HG02678 (cell line): ENCODE measurements around the gene DIP2C.
"Not testable (repeated sequence)": the region's sequence is repeated elsewhere in the genome, so short reads cannot be mapped to it uniquely, and the experiment has no call there.

Source experiments
- ATAC-seq: cut with Tn5 transposase; IDR thresholded peaks from one replicate; pipeline ENCODE4 v1.9.1; 2021; ENCODE audit warnings: mild to moderate bottlenecking, moderate library complexity; ENCODE audit not compliant: unreplicated experiment

DIP2C gene

GRCh38 chr10:697097-697875 lies 7.8 kb upstream of the DIP2C start:
- no peak for ATAC-seq

- ATAC-seq = no peak
Measured at GRCh38 chr10:695396-695795, 5.9 kb upstream of the DIP2C start.

- ATAC-seq = no peak
Measured at GRCh38 chr10:693506-693905, 4.0 kb upstream of the DIP2C start.

- ATAC-seq = no peak
Measured at GRCh38 chr10:692682-693351, 3.3 kb upstream of the DIP2C start.

GRCh38 chr10:691216-691615 lies 1.7 kb upstream of the DIP2C start:
- ATAC-seq = no peak

- no peak for ATAC-seq
Measured at GRCh38 chr10:690372-691161, 1.1 kb upstream of the DIP2C start.

GRCh38 chr10:689121-689451 lies 382 bp downstream of the DIP2C start:
- ATAC-seq = no peak

- ATAC-seq = no peak
Measured at GRCh38 chr10:688312-689120, 952 bp downstream of the DIP2C start.

GRCh38 chr10:687583-688311 lies 1.7 kb downstream of the DIP2C start:
- ATAC-seq = no peak

- ATAC-seq = no peak
Measured at GRCh38 chr10:686155-686931, 3.1 kb downstream of the DIP2C start.

GRCh38 chr10:685613-686012 lies 3.9 kb downstream of the DIP2C start:
- no peak for ATAC-seq

- ATAC-seq = no peak
Measured at GRCh38 chr10:683448-684071, 5.9 kb downstream of the DIP2C start.

- ATAC-seq = no peak
Measured at GRCh38 chr10:682931-683447, 6.5 kb downstream of the DIP2C start.

- ATAC-seq = no peak
Measured at GRCh38 chr10:681670-682318, 7.7 kb downstream of the DIP2C start.

- no peak for ATAC-seq
Measured at GRCh38 chr10:680745-681144, 8.7 kb downstream of the DIP2C start.

- no peak for ATAC-seq
Measured at GRCh38 chr10:680146-680545, 9.3 kb downstream of the DIP2C start.

- no peak for ATAC-seq
Measured at GRCh38 chr10:679556-679955, 9.9 kb downstream of the DIP2C start.

- not testable (repeated sequence) for ATAC-seq
Measured at GRCh38 chr10:678662-679005, 10.8 kb downstream of the DIP2C start.
